ENCODE measurements around the gene MEGF8. TPM values are rescaled to one million over a fixed set of nuclear protein-coding genes. Genes with fewer than 3 reads are reported as not detected.
A peak's percentile ranks its signal among the peaks of the same experiment; 100 is the strongest.

Gene MEGF8
- total and polyA plus RNA-seq, 9 of the 15 experiments (the other 6 are each of a cell fraction or from before 2014, with no cell fraction given), result 0.28 to 13.1 (median 3.0) TPM

- peak in 2 of 3 experiments; percentile 38 to 46 for TF ChIP-seq YY1 (IDR thresholded peaks at IDR 0.05; ENCODE audit: borderline replicate concordance in 1 of 3, control insufficient read depth in 1 of 3, extremely low read depth in 1 of 3, insufficient read depth in 3 of 3, insufficient read length in 1 of 3, insufficient replicate concordance in 2 of 3, low read depth in 1 of 3, low read length in 2 of 3)
- peak; percentile 77 for TF ChIP-seq BHLHE40 (IDR thresholded peaks at IDR 0.05; ENCODE audit: low read length)
- no peak for TF ChIP-seq ZNF407 (IDR thresholded peaks at IDR 0.05; ENCODE audit: low read depth)
- TF ChIP-seq SREBF2 (CRISPR knock-in tag; IDR thresholded peaks at IDR 0.05), result 0 out of 2 replicates have a peak, but pooled peaks have one; percentile 54
- no peak for TF ChIP-seq PTBP1 (IDR thresholded peaks at IDR 0.05; ENCODE audit: low read depth, low read length)
- TF ChIP-seq FIP1L1 (IDR thresholded peaks at IDR 0.05; ENCODE audit: low read depth, low read length, poor library complexity, severe bottlenecking), result peak; percentile 78
- no peak for TF ChIP-seq ZBTB33 (CRISPR knock-in tag; IDR thresholded peaks at IDR 0.05)
These were observed 45.3 kb upstream of the MEGF8 start (continued) for GRCh38 chr19:42279902-42280814.

All from K562 (cell line).